HUES64 (cell line): ENCODE data around the gene RAMACL.

ENCODE experiments used
- H3K27ac ChIP-seq: 2 replicates; pipeline ENCODE4 v1.7.0; 2013; ENCODE audit warnings: low read depth, low read length, inconsistent platforms
- H3K27me3 ChIP-seq: 2 replicates; pipeline ENCODE4 v1.6.1; 2013; ENCODE audit warnings: mild to moderate bottlenecking, low read length; ENCODE audit not compliant: insufficient read depth
- H3K36me3 ChIP-seq: 2 replicates; pipeline ENCODE4 v1.6.1; 2013; ENCODE audit warnings: mild to moderate bottlenecking, low read length; ENCODE audit not compliant: insufficient read depth
- H3K4me1 ChIP-seq: 2 replicates; pipeline ENCODE4 v1.6.1; 2013; ENCODE audit warnings: mild to moderate bottlenecking, low read length, moderate library complexity; ENCODE audit not compliant: insufficient read depth
- H3K4me3 ChIP-seq: 2 replicates; pipeline ENCODE4 v1.5.1; 2013; ENCODE audit warnings: mild to moderate bottlenecking, low read length, moderate library complexity
- H3K9ac ChIP-seq: 2 replicates; pipeline ENCODE4 v1.6.1; 2013; ENCODE audit warnings: mild to moderate bottlenecking, low read depth, low read length
- H3K9me3 ChIP-seq: 2 replicates; pipeline ENCODE4 v1.6.1; 2013; ENCODE audit warnings: low read depth, low read length; ENCODE audit not compliant: insufficient read depth
- WGBS: fragments of 150-250, 120-280 bp; methylation state at CpG from one replicate; pipeline ENCODE4 v1.1.7; 2013; ENCODE audit warnings: missing lambda C conversion rate; 5-methylcytosine and 5-hydroxymethylcytosine counted together

The RAMACL gene

DNA sequence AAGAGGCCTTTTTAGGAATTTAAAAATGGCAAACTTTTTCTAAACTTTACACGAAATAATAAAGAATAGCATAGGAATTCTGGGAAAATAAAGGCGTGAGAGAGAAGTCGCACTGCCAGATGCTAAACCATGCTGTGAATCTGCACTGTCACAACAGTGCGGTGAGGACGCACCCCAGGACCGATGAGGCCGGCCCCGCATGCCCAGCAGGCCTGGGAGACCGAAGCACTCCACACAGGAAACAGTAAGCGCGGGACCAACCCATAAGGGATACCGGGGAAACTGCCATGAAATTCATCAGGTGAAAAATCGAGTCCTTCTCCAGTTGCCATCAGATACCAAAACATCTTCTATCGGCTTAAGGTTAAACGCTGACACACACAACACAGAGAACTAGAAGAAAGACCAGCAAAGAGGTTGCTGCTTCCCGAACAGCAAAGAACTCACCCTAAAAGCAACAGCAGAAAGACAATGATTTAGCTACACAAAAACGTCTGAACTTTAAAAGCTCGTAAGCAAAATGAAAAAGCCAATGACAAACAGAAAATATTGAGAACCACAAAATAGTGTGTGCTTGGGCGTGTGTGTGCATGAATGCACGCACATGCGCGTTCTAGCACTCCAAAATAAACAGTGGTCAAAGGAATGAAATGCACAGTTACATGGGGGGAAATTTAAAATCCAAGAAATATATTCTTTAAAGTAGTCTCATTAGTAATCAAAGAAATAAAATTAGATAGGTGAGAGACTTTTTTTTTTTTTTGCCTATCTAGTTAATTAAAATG, 15.4 kb downstream of the RAMACL start:
- Histone ChIP-seq H3K27ac (no peak overlapping the region), H3K27me3 (no peaks in the 10 kb centered on the region), H3K9me3 (no peaks in the 10 kb centered on the region), H3K36me3 (no peaks in the 10 kb centered on the region), H3K4me3 (no peak overlapping the region), H3K4me1 (peaks cover 12% of the 10 kb centered on the region), H3K9ac (no peak overlapping the region)
- WGBS = 87% methylated on average over 22 of the region's 22 CpGs

DNA sequence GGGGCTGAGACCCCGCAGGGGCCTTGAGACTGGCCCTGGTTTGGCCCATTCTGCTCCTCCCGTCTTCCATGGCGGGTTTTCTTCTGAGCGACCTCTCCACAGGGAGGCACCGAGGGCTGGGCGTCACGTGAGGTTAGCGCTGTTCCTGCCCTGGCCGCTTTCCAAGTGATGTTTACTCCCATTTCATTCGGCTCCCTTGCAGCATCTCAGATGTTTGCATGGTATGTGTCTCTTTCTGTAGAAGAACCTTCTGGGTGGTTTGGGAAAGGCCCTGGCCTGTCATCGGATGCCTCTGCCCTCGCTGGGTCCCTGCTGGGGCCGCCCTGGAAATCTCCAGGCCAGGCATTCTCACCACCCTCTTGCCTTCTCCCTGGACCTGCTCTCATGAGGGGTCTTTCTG, 17.3 kb downstream of the RAMACL start:
- no peak overlapping the region for H3K9ac ChIP-seq
- 91% methylated on average over 13 of the region's 13 CpGs for WGBS
- H3K36me3 ChIP-seq = no peaks in the 10 kb centered on the region
- no peak overlapping the region for H3K27ac ChIP-seq
- H3K4me1 ChIP-seq = peaks cover 12% of the 10 kb centered on the region
- no peaks in the 10 kb centered on the region for H3K27me3 ChIP-seq
- H3K9me3 ChIP-seq = no peaks in the 10 kb centered on the region
- H3K4me3 ChIP-seq = no peak overlapping the region

DNA sequence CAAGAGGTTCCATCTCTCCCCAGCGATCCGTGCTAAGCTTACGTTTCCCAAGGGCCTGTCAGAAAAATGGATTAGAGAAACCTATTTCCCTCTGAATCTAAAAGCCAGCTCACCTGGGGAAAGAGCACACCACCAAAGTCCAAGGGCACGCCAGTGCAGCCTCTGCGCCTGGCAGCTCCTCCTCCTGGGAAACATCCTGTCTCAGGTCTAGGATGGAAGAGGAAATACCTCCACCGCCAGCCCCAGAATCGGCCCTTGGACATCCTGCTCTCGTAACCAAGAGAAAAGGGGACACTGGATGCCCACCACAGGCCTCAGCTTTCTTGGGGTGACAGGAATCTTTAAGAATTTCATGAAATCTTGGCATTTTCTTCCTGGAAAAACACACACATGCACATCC, 18.7 kb downstream of the RAMACL start:
- Histone ChIP-seq H3K9ac (no peak overlapping the region), H3K36me3 (no peaks in the 10 kb centered on the region), H3K4me1 (peaks cover 8% of the 10 kb centered on the region), H3K9me3 (no peaks in the 10 kb centered on the region), H3K27ac (no peak overlapping the region), H3K27me3 (no peaks in the 10 kb centered on the region), H3K4me3 (no peak overlapping the region)
- WGBS = 95% methylated on average over 8 of the region's 8 CpGs

DNA sequence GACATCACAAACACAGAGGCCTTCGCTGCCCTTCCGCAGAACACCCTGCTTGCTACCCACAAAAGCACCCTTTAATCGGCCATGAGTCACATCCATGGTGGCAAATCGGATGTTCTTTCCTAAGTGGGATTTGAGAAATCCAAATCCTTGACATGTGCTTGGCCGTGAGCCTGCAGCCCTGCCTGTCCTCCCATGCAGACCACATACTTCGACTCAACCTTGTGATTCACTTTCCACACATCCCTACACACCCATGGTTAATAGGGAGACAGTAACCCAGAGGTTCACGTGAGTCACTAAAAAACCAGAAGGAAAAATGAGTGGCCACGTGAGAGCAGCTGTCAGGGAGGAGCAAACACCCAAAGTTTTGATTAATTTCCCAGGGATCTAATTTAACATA, 19.4 kb downstream of the RAMACL start:
- no peaks in the 10 kb centered on the region for H3K9me3 ChIP-seq
- H3K27ac ChIP-seq = no peak overlapping the region
- 95% methylated on average over 8 of the region's 8 CpGs for WGBS
- no peaks in the 10 kb centered on the region for H3K36me3 ChIP-seq
- 0 out of 2 replicates have a peak, but pooled peaks cover 1% of the 10 kb centered on the region for H3K4me1 ChIP-seq
- H3K9ac ChIP-seq = no peak overlapping the region
- H3K27me3 ChIP-seq = no peaks in the 10 kb centered on the region
- no peak overlapping the region for H3K4me3 ChIP-seq

DNA sequence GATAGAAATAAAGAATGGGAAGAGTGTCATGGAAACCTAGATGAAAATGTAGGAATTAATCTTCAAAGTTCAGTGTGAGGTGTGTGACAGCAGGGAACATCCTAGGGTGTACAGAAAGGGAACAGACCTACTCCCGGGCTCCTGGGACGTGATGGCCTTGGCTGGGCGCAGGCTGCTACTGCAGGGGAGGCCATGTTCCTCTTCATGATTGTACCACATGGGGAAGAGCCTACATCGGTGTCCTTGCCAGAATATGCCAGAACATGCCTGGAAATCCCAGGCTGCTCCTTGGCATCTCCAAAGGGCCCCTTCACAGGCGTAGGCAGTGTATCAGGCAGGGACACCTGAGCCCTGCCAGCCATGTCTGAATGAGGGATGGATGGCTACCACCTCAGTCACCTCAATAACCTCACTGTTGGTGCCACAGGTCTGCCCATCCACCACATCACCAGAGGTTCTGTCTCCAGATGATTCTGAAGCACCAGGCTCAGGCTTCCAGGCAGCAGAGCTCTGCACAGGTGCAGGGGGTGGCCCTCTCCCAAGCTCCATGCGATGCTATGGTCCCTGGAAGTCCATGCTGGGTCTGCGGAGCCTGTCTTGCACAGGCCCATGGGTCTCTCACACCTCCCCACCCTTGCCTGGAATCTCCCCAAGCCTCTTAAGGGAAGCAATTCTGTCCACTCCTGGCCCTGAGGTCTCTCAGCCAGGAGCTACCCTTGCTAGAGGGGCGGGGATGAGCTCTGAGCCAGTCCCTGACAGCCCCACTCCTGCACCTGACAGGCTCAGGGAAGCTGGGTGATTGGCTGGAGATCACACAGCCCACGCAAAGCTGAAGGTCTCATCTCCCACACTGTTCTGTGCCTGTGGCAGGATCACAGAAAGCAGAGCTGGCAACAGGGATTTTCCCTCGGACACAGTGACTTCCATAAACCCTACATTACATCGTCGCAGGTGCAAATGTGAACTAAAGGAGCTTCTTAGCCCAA, 20.2 kb downstream of the RAMACL start:
- Histone ChIP-seq H3K27ac (no peak overlapping the region), H3K9me3 (no peaks in the 10 kb centered on the region), H3K4me1 (no peaks in the 10 kb centered on the region), H3K9ac (no peak overlapping the region), H3K4me3 (no peak overlapping the region), H3K27me3 (no peaks in the 10 kb centered on the region), H3K36me3 (no peaks in the 10 kb centered on the region)
- 94% methylated on average over 12 of the region's 12 CpGs for WGBS

DNA sequence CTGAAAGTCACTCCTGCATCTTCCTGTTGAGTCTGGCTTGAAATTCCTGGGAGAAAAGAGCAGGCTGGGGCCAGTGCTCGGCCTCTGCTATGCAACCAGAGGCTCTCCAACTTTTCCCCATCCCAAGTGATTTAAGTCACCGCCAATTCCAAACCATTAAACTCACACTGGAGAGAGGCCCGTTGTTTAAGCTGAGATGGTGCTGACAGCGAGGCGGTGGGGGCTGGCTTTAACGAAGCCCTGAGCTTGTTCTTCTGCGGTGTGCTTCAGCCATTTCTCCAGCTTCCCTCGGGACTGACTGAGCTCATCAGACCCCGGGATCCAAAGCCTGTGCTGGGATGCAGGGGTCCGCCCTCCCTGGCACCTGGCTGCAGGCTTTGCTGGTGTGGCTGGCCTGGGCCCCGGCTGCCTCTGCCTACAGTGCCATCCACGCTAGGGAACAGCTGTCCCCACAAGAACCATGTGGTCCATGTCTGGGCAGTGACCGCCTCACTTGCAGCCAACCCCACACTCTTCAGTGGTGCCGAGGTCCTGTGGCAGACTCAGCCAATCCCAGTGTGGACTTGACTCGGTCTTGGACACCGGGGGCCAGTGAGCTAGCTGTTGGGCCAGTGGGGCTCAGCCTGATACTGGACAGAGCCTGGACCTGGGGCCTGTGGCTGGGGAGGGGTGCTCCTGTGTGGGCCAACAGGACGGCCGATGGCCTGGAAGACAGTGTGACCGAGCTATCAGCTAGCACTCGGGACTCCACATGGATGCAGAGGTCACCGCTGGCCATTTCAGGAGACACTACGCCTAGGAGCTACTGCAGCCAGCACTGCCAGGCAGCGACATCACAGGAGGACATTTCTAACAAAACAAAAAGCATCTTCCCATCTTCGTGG, 21.2 kb downstream of the RAMACL start:
- H3K4me1 ChIP-seq = no peaks in the 10 kb centered on the region
- no peak overlapping the region for H3K9ac ChIP-seq
- no peaks in the 10 kb centered on the region for H3K9me3 ChIP-seq
- H3K36me3 ChIP-seq = no peaks in the 10 kb centered on the region
- H3K4me3 ChIP-seq = no peak overlapping the region
- H3K27me3 ChIP-seq = no peaks in the 10 kb centered on the region
- 89% methylated on average over 24 of the region's 24 CpGs for WGBS
- no peak overlapping the region for H3K27ac ChIP-seq

DNA sequence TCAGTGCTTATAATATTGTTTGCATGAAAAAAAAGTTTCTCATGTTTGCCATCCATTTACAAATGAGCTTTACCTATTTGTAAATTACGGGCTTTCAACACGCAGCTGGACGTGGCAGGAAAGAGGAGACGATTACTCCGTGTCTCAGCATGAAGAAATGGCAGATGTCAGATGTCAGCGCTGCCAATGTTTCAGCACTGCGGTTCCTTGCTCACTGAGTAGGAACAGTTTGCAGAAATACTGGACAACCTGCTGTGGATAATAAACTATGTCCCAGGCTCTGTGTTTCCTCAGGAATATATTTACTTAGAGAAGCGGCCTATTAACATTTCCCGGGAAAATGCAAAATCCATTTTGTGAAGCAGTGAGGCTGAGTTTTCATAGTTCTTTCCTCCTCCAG, 22.7 kb downstream of the RAMACL start:
- WGBS = 93% methylated on average over 9 of the region's 9 CpGs
- H3K27ac ChIP-seq = no peak overlapping the region
- no peak overlapping the region for H3K4me3 ChIP-seq
- H3K4me1 ChIP-seq = no peaks in the 10 kb centered on the region
- H3K9ac ChIP-seq = no peak overlapping the region
- H3K27me3 ChIP-seq = no peaks in the 10 kb centered on the region
- H3K9me3 ChIP-seq = no peaks in the 10 kb centered on the region
- no peaks in the 10 kb centered on the region for H3K36me3 ChIP-seq

DNA sequence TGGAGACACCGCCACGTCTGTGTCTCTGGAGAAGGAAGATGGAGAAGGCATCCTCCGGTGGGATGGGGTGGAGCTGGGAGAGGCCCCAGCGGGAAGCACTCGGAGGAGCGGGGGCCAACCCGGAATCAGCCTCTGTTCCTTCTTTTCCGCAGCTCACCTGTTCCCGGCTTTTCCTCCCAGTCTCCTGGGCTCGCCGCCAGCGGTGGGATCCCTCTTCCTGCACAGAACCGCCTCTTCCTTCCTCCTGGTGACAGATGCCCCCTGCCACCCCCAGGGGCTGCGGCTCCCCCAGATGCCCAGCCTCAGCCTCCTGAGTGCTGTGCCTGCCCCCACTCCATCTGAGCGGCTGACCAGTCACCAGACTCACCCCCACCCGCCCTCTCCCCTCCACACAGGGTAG, 23.3 kb downstream of the RAMACL start:
- Histone ChIP-seq H3K27me3 (no peaks in the 10 kb centered on the region), H3K9me3 (no peaks in the 10 kb centered on the region), H3K36me3 (no peaks in the 10 kb centered on the region), H3K9ac (no peak overlapping the region), H3K27ac (no peak overlapping the region), H3K4me1 (no peaks in the 10 kb centered on the region), H3K4me3 (no peak overlapping the region)
- 92% methylated on average over 16 of the region's 16 CpGs for WGBS

DNA sequence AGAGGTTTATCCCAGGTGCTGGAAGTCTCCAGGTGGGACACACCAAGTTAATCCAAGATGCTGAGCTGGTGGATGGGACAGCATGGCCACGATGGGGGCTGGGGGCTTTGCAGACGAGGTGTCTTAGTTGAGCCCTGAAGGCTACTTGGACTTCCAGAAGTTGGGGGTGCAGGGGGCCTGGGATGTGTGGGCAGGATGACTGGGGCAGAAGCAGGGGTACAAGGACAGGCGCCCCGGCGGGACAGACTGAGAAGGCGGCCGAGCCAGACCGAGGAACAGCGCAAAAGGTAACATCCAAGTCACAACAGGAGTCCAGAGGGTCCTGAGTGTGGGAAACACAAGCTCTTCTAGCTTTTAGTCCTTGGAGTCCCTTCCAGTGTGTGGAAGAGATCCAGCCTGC, 23.8 kb downstream of the RAMACL start:
- H3K9ac ChIP-seq = no peak overlapping the region
- H3K36me3 ChIP-seq = no peaks in the 10 kb centered on the region
- H3K4me3 ChIP-seq = no peak overlapping the region
- H3K4me1 ChIP-seq = no peaks in the 10 kb centered on the region
- 94% methylated on average over 9 of the region's 9 CpGs for WGBS
- H3K9me3 ChIP-seq = no peaks in the 10 kb centered on the region
- no peak overlapping the region for H3K27ac ChIP-seq
- no peaks in the 10 kb centered on the region for H3K27me3 ChIP-seq

DNA sequence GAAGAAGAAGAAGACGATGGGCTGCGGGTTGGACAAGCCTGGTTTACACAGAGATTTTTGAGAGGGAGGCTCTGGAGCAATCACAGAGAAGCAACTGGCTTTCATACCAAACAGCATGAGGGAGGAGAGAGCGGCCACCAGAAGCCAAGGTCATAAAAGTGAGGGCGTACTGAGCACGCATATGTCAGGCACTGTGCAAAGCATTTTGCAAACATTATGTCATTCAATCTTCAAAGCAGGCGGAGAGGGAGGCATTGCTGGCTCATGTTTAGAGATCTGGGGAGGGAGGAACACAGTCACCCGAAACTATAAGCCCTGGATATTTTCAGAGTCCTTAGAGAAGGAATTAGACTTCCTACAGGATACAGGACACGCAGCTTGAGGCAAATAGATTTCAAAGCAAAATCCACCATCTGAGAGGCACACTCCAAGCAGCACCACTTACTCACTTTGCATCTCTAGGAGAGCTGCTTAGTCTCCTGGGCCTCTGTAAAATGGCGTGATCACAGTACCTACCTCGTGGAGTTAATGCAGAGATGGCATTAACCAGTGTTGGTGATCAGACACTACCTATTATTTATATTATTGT, 24.6 kb downstream of the RAMACL start:
- no peak overlapping the region for H3K9ac ChIP-seq
- H3K27ac ChIP-seq = no peak overlapping the region
- H3K9me3 ChIP-seq = no peaks in the 10 kb centered on the region
- no peaks in the 10 kb centered on the region for H3K27me3 ChIP-seq
- 91% methylated on average over 10 of the region's 10 CpGs for WGBS
- no peaks in the 10 kb centered on the region for H3K36me3 ChIP-seq
- H3K4me3 ChIP-seq = no peak overlapping the region
- H3K4me1 ChIP-seq = no peaks in the 10 kb centered on the region
